ENCODE measurements around the gene CDH20.

- TF ChIP-seq CTCF (conservative IDR thresholded peaks at IDR 0.05; ENCODE audit: low read length) = no peak
- no peak for TF ChIP-seq EZH2phosphoT487 (IDR thresholded peaks at IDR 0.05; ENCODE audit: borderline replicate concordance, low read depth, low read length)
Observed at GRCh38 chr18:61286867-61287266, 46.4 kb upstream of the CDH20 start.
